HG03457 (cell line): ENCODE measurements around the gene KCNQ4.

ENCODE experiments used
- ATAC-seq: cut with Tn5 transposase; IDR thresholded peaks from one replicate; pipeline ENCODE4 v1.9.1; 2021; ENCODE audit warnings: moderate number of reproducible peaks; ENCODE audit not compliant: unreplicated experiment

KCNQ4 gene

DNA sequence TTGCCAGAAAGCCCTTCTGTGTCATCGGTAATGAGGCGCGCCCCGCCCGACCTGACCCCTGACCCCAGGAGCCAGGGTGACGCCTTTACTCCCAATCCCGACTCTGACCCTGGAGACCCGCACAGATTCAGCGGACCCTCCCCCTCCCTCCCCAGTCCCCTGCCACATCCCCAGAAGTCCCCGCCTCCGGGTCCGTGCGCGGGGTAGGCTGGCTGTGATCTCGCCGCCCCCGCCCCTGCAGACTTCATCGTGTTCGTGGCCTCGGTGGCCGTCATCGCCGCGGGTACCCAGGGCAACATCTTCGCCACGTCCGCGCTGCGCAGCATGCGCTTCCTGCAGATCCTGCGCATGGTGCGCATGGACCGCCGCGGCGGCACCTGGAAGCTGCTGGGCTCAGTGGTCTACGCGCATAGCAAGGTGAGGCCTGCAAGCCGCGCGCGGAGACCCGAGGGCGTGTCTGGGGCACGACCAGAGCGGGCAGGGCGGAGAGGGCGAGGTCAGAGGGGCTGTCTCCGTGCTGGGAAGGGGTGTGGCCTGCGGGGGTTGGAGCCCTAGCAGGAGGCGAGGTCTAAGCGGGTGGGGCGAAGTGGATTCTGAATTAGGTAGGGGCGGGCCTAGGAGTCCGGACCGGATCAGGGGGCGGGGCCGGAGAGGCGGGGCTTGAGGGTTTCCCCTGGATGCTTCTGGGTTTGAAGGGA, 34.8 kb downstream of the KCNQ4 start:
- ATAC-seq, result peak; percentile 51

DNA sequence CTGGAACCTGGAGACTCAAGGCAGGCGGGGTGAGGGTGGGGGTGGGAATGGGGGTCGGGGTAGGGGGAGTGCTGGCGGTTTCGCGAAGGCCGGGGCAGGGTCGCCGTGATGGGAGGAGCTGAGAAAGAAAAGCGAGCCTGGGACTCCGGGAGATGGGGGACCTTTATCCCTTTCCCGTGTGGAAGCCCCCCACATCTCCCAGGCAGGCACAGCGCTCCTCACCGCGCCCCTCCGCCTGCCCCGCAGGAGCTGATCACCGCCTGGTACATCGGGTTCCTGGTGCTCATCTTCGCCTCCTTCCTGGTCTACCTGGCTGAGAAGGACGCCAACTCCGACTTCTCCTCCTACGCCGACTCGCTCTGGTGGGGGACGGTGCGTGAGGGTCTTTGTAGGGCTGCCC, 35.5 kb downstream of the KCNQ4 start:
- no peak for ATAC-seq

DNA sequence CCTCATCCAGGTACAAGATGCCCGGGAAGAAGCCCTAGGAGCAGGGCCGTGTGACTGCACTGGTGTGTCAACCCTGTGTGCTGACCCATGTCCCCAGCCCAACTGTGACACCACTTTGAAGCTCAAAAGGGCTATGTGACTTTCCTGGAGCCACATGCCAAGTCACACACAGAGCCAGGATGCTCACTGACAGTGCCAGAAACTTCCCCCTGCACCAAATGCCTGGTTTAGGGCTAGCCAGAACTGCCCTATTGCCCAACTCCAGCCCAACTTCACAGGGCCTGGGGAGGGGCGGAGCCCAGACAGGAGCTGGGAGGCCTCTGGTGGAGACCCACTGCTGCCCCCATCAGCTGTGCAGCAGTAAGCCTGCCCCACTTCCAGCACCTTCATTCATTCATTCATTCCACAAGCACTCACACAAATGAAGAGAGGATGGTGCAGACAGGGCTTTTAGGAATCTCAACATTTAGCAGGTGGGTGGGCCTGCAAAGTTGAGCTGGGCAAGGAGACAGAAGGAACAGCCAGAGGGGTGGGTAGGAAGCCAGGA, 36.7 kb downstream of the KCNQ4 start:
- ATAC-seq, result no peak

DNA sequence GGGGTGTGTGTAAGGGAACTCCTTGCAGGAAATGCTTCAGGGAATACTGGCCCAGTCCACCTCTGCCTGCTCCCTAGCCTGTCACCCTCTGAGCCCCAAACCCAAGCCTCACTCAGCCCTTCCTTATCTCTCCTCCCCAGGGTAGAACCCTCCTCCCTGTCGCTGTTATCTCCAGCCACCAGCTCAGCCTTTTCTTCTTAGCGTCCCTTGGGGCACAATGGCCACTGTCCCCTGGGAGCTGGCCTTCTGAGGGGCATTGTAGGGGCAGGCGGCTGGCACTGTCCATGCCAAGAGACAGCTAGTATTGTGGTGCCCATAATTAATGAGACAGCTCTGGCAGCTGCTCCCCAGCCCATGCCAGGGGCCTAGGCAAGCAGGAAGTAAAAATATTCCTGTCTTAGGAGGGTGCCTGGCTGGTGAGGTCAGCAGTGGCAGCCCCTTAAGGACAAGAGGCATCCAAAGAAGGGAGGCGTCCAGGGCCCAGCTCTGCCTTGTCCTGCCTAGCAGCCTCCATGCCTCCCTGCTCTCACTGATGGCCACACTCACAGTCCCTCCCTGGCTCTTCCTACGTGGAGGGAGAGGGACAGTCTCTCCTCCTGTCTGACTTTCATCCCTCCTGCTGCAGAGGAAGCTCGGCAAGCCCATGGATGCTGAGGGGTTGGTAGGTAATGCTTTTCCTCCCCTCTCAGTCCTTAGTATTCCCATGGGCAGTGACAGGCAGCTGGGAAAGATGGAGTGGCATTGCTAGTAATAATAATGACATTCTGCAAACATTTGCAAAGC, 37.5 kb downstream of the KCNQ4 start:
- no peak for ATAC-seq

DNA sequence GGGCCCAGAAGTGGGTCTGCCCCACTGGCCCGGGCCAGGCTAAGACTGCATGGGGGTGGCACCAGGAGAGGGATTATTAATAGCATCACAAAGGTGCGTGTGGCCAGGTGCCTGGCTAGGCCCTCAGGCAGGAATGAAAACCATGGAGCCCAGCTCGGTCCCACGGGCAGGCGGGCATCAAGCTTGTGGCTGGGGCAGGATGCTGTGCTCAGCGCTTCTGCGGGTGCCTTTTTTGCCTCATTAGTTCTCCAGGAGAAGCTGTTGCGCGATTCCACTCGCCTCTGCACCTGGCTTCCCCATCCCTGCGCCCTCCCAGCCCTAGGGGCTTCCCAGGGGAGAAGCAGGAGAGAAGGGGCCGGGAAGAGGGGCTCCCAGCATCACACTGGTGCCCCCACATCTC, 39.3 kb downstream of the KCNQ4 start:
- no peak for ATAC-seq

DNA sequence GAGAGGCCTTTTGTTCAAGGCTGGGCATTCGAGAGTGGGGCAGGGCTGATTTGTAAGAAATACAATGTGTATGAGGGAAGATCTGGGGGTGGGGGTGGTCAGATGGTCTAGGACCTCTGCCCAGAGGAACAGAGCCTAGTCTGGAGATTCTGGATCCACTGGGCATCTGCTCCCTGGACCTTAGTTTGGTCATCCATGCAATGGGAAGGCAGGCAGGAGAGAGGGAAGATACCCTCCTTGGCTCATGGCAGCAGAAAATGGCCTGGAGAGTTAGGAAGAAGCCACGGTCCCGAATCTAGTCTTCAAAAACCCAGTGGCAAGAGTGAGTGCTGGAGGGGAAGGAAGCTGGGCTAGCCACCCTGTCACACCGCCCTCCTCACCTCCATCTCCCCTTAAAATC, 39.8 kb downstream of the KCNQ4 start:
- ATAC-seq, result no peak

DNA sequence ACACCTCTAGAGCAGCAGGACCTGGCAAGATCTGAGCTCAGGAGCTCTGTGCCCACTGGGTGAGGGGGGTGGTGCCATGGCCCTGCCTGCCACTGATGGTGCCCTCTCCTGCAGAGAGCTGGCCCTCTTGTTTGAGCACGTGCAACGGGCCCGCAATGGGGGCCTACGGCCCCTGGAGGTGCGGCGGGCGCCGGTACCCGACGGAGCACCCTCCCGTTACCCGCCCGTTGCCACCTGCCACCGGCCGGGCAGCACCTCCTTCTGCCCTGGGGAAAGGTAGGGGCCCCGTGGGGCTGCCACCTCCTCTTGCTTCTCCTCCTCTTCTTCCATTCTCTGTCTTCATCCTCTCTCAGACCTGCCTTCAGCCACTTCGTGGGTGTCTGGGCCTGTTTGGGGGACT, 40.4 kb downstream of the KCNQ4 start:
- no peak for ATAC-seq

DNA sequence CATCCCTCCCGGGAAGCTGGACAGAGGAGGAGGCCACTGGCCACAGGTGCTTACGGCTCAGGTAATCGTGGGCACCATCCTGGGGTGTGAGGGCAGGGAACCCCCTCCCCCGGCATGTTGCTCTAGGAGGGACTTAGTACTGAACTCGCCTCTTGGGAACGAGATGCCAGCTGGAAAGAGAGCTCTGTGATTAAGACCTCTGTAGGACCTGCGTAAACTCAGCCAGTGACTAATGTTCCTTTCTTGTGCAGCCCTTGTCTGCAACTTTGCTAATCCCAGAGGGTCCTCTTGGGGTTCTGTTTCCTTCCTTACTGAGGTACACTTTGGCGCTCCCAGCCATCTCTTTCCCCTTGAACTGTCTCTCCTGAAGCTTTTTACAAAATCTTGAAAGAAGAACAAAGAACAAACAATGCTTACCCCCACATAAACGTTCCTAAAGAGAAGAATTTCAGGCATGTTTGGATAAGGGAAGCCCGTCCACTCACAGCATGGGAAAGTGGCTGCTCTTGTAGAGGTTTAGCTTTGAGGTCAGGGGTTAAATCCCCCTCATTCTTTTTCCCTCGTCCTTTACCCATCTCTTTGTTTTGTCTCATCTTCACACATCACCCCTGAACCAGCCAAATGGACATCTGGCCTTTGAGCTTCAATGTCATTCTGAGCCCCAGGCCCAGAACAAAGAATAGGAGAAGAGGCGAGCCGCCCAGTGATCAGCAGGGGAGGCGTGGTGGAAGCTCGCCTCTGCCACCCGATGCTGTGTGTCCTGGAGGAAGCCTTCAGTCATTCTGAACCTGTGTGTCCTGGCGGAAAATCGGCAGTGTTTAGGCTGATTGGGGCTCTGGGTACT, 41.2 kb downstream of the KCNQ4 start:
- ATAC-seq, result no peak

DNA sequence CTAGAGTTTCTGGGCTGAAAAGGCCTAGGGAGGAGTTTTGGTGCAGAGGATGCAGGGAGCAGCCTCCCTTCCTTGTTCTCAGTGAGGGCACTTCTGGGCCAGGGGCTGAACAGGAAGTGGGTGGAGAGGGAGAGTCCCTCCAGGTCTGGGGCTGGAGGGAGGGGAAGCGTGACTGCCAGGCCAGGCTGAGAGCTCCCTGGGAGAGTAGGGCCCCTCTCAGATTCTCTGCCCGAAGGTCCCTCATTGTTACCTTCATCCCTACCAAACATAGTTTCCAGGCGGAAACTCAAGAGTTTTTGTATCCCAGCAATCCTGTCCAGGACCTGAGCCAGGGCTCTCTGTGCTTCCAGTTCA, 41.8 kb downstream of the KCNQ4 start:
- ATAC-seq, result no peak

DNA sequence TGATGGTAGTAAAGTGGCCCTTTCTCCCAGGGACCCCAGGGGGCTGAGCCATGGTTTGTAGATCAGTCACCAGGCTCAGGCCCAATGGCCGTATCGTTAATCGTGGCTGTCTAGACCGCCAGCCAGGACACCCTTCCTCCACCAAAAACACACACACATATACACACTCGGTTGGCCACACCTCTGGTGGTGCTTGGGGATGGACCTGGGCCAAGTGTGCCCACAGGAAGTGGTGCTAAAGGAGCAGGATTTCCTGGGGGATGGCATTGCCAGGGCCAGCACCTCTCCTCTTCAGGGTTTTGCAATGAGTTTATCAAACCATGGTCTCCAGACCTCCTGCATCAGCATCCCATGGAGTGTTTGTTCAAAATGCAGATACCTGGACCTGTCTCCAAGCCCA, 42.4 kb downstream of the KCNQ4 start:
- ATAC-seq, result no peak

DNA sequence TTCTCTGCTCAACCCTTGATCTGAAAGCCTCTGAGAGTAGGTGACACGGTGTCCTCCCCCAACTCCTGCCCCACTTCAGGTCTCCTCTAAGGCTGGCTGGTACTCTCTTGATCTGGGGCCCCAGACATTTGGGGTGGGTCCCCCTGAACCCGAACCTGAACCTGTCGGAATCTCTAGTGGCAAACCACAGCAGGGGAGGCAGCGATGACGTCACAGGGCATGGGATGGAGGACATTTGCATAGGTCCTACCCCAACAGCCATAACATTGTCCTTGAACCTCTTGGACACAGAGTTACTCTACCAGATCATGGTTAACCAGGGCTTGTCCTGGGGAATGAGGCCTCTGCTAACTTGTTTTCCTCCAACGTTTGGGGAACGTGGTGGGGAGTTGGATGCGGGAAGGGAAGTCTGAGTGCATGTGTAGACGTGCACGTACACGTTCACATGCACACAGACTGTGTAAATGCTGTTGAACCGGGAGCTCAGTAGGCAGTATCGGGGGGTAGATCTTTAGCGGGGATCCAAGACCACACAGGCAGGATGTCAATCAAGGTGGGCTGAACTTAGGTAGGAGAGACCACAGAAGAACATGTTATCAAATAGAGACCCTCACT, 46.2 kb downstream of the KCNQ4 start:
- ATAC-seq, result no peak

DNA sequence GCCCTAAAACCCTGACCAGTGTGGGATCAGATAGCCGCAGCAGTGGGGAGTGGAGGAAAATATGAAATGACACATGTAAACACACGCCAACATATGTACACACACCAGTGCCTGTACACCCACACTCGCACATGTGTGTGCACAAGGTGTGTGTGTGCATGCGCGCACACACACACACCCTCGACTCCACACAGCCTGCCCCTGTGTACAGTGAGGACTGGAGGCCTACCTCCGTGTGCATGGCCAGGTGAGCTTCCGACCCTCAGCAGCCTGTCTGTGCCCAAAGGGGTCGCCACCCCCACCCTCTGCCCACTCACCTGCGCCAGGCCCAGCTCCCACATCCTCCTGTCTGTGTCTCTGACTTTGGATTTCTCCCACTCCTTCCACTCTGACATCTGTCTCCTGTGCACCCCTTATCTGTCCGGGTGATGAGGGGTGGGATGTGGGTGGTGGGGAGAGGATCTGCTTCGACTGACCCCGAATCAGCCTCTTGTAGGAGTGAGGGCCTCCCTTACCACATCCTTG, 46.9 kb downstream of the KCNQ4 start:
- ATAC-seq, result no peak

DNA sequence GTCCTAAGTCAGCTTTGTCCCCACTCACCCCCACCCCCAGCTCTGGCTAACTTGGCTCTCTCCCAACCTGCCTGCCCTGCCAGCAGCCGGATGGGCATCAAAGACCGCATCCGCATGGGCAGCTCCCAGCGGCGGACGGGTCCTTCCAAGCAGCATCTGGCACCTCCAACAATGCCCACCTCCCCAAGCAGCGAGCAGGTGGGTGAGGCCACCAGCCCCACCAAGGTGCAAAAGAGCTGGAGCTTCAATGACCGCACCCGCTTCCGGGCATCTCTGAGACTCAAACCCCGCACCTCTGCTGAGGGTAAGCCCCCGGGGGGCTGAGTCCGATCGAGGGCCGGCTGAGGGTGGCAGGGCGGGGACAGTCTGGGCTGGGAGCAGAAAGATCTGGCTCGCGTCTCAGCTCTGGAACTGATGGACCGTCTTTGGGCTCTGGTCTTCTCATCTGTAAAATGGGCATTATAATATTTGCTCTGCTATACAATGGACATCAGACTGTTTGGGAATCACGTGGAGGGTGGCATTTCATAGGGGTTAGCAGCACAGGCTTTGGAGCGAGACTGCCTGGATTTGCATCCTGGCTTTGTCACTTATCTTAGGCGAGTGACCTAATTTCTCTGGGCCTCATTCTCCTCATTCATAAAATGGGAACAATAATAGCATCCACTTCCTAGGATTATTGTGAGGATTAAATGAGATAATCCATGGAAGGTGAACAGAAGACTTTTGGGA, 47.6 kb downstream of the KCNQ4 start:
- no peak for ATAC-seq

DNA sequence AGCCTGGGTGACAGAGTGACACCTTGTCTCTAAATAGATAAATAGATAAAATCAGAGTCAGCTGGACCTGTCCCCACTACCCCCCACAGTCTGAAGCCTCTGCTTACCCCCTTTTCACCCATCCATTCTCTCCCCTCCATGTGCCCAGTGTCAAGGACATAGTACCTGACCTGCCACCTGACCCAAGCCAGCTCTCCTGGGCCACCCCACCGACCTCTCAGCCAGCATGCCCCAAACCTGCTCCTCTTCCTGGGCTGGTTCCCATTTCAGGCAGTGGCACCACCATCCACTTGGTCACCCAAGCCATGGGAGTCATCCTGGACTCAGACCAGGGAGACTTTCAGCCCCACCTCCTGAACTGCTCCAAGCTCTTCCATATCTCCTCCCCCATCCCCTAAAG, 50.4 kb downstream of the KCNQ4 start:
- no peak for ATAC-seq

DNA sequence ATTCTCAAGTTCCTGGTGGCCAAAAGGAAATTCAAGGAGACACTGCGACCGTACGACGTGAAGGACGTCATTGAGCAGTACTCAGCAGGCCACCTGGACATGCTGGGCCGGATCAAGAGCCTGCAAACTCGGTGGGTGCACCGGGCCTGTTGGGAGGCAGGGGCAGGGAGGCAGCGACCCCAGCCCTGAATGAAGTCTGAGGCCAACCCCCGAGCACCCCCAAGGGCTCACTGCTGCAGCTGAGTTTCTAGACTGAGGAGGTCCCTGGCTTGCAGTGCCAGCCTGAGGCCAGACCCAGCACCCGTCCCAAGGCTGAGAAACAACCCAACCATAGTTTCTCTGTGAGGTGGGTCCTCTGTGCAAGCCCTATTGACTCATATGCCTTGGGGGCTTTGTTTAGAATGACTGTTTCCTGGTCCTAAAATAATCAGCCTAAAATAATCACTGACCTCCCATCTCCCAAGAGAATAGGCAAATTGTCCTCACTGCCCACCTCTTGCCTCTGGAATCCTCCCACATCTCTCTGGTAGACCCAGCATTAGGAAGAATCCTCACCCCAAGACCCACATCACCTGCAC, 51.5 kb downstream of the KCNQ4 start:
- ATAC-seq, result no peak

DNA sequence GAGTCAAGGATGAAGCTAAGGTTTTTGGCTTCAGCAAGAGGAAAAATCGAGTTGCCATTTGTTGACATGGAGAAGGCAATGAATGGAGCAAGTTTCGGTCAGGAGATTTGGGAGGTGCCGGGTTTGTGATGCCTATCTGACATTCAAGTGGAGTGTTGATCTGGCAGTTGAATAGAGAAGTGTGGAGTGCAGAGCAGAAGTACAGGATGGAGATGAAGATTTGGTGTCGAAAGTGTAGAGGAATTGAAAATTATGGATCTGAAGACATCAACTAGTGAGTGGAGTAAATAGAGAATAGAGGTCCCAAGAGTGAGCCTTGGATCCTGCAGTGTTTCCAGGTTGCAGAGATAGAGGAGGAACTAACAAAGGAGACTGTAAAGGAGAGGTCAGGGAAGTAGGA, 52.7 kb downstream of the KCNQ4 start:
- ATAC-seq, result no peak

DNA sequence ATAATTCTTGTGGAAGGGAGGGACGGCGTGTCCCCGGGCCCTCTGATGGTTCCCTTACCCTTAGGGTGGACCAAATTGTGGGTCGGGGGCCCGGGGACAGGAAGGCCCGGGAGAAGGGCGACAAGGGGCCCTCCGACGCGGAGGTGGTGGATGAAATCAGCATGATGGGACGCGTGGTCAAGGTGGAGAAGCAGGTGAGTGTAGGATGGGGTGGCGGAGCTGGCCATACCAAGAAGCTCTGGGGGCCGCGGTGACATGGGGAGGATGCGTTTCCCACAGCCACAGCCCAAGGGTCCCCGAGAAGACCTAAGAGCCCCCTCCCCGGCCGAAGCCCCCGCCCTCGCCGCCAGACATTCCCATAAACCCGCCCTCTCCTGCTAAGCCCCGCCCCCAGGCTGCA, 54.0 kb downstream of the KCNQ4 start:
- no peak for ATAC-seq

DNA sequence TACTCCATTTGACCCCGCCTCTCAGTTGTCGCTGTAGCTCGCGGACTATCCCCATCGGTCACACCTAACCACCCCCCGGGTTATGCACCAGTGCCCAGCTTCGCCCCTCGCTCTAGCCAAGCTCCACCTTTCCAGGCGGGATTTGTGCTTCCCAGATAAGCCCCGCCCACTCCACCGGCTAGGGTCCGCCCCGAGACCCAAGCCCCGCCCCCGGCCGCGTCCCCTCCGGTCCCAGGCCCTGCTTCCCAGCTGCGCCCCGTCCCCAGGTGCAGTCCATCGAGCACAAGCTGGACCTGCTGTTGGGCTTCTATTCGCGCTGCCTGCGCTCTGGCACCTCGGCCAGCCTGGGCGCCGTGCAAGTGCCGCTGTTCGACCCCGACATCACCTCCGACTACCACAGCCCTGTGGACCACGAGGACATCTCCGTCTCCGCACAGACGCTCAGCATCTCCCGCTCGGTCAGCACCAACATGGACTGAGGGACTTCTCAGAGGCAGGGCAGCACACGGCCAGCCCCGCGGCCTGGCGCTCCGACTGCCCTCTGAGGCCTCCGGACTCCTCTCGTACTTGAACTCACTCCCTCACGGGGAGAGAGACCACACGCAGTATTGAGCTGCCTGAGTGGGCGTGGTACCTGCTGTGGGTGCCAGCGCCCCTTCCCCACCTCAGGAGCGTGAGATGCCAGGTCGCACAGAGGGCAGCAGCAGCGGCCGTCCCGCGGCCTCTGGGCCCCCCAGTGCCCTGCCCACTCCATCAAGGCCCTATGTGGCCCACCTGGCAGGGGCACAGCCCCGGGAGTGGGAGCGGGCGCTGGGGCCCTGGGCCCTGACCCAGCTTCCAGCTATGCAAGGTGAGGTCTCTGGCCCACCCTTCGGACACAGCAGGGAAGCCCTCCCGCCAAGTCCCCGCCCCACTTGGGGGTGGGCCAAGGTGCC, 54.7 kb downstream of the KCNQ4 start:
- no peak for ATAC-seq
